Activated CD4-positive, alpha-beta T cell treated with anti-CD3 and anti-CD28 coated beads, Interleukin-2, Interleukin-6, amounts not matched to agents 100 ng/mL and 50 ng/mL, durations not matched to agents 16 hours and 8 hours (primary cell): Measurements from ENCODE around the gene C12orf54.
"Not testable (repeated sequence)": the region's sequence is repeated elsewhere in the genome, so short reads cannot be mapped to it uniquely, and the experiment has no call there.

Experiments used
- DNase-seq: peaks from one replicate; pipeline ENCODE4 v3.0.0-alpha.2; 2020

Gene C12orf54

DNA sequence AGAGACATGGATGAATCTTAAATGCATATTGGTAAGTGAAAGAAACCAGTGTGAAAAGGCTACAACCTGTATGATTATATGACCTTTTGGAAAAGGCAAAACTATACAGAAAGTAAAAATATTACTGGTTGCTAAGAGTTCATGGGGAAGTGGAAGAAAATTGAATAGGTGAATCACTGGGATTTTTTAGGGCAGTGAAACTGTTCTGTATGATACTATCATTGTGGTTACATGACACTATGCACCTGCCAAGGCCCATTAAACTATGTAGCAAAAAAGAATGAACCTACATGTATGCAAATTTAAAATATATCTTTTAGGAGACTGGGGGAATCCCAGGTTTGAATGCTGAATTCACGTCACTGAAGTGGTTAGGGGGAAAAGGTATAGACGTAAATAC lies 30.6 kb downstream of the C12orf54 start:
- DNase-seq = no peak

- DNase-seq = no peak
These were observed 32.4 kb downstream of the C12orf54 start for GRCh38 chr12:48514728-48515127.

- DNase-seq = not testable (repeated sequence)
These were observed 38.1 kb downstream of the C12orf54 start for GRCh38 chr12:48520381-48520780.

- DNase-seq = no peak
These were observed 43.0 kb downstream of the C12orf54 start, which contains the start of gene OR8S1 for GRCh38 chr12:48525332-48525731. Gene OR8S1 (plus strand): TSS chr12:48525632. CDS start chr12:48525632, 0 bp downstream.

GRCh38 chr12:48527891-48528670 lies 45.8 kb downstream of the C12orf54 start:
- DNase-seq = no peak

- DNase-seq = no peak
These were observed 50.3 kb downstream of the C12orf54 start for GRCh38 chr12:48532601-48533000.

- no peak for DNase-seq
These were observed 54.3 kb downstream of the C12orf54 start for GRCh38 chr12:48536602-48537001.

GRCh38 chr12:48542300-48542928 lies 60.1 kb downstream of the C12orf54 start:
- DNase-seq = peak; percentile 53

DNA sequence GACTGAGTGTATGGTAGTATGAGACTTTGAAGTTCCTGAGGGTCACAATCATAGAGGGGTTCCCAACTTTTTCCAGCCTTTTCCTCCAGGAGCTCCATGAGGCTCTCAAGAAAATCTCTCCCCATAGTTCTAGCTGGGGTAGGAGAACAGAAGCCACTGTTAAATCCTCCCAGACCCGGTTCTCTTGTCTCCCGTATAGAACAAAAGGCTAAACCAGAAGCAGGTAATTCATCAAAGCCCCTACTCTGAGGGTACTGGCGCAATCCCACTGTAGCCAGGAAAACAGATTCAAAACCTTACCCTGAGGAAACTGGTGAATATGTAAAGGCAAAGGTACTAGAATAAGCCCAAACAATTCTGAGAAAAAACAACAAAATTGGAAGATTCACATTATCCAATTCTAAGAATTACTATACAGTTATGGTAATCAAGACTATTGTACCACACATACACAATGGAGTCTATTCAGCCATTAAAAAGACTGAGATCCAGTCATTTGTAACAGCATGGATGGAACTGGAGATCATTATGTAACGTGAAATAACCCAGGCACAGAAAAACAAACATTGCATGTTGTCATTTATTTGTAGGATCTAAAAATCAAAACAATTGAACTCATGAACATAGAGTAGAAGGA lies 63.7 kb downstream of the C12orf54 start:
- DNase-seq = no peak
